ENCODE measurements around the gene GPR15LG. TPM values are rescaled to one million over a fixed set of nuclear protein-coding genes. Genes with fewer than 3 reads are reported as not detected.

The GPR15LG gene
- total RNA-seq, 1 experiment from 2014 or later = not detected

GRCh38 chr10:84226616-84227015 lies 53.0 kb downstream of the GPR15LG start:
- CTCF ChIA-PET = no interaction called here
- Histone ChIP-seq H3K4me3 (ENCODE audit: low read length) (no peak overlapping the region), H3K27me3 (ENCODE audit: low read length) (peaks cover 19% of the 10 kb centered on the region), H2AFZ (ENCODE audit: low read length) (no peak overlapping the region), H3K9ac (ENCODE audit: low read length) (no peak overlapping the region), H4K20me1 (ENCODE audit: low read length) (no peaks in the 10 kb centered on the region), H3K36me3 (ENCODE audit: low read depth, low read length) (no peaks in the 10 kb centered on the region), H3K4me2 (ENCODE audit: low read length) (no peak overlapping the region), H3K27ac (ENCODE audit: low read length) (no peak overlapping the region), H3K4me1 (ENCODE audit: insufficient read depth, low read length) (no peaks in the 10 kb centered on the region), H3F3A (ENCODE audit: low read length, unreplicated experiment) (no peaks in the 10 kb centered on the region), H3K79me2 (ENCODE audit: low read length) (no peaks in the 10 kb centered on the region), H3K9me2 (replicated peaks; ENCODE audit: low read length) (no peaks in the 10 kb centered on the region), H3K9me3 (ENCODE audit: low read length) (no peaks in the 10 kb centered on the region)
- no peak for TF ChIP-seq EZH2 (IDR thresholded peaks at IDR 0.05; ENCODE audit: low read length, unreplicated experiment)
- ATAC-seq = no peak
- no peak for DNase-seq
- no TSS peak for BruUV-seq (replicated peaks)
- intact Hi-C loops (cut with micrococcal nuclease) = no loop called here
- POLR2A ChIA-PET (ENCODE audit: unreplicated experiment) = no interaction called here

DNA sequence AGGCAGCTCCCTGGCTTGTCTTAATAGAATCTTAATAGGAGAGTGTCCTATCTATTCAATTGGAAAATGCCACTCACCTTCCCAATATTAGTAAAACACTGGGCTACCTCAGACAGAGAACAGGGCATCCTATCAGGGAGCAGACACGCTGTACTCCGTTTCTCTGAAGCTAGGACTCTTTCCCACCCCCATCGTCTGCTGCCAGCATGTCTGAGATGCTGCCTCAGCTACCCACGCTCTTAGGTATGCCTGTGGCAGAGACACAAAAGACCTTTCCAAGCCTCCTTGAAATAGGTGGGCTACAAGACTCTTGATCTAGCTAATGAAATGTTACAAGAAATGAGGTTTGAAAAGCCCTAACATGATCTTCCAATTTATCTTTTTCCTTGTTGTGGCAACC lies 54.2 kb downstream of the GPR15LG start:
- ChIA-PET CTCF (interaction anchor here (0.5 kb wide), 1 partner anchor 12 kb away, joined by 4 read pairs; no protein-coding TSS in a partner anchor), POLR2A (ENCODE audit: unreplicated experiment) (no interaction called here)
- H3K9ac ChIP-seq (ENCODE audit: low read length) = no peak overlapping the region
- H3K4me3 ChIP-seq (ENCODE audit: low read length) = no peak overlapping the region
- no peak for ATAC-seq
- H3K9me3 ChIP-seq (ENCODE audit: low read length) = no peaks in the 10 kb centered on the region
- no peak overlapping the region for H2AFZ ChIP-seq (ENCODE audit: low read length)
- H3K4me2 ChIP-seq (ENCODE audit: low read length) = no peak overlapping the region
- no peak for TF ChIP-seq EZH2 (IDR thresholded peaks at IDR 0.05; ENCODE audit: low read length, unreplicated experiment)
- TF ChIP-seq EZH2phosphoT487 (IDR thresholded peaks at IDR 0.05; ENCODE audit: borderline replicate concordance, low read length) = no peak
- TF ChIP-seq CTCF (conservative IDR thresholded peaks at IDR 0.05; ENCODE audit: low read depth, low read length) = no peak
- no peak for DNase-seq
- H3F3A ChIP-seq (ENCODE audit: low read length, unreplicated experiment) = no peaks in the 10 kb centered on the region
- no peaks in the 10 kb centered on the region for H4K20me1 ChIP-seq (ENCODE audit: low read length)
- H3K27me3 ChIP-seq (ENCODE audit: low read length) = peaks cover 16% of the 10 kb centered on the region
- intact Hi-C loops (cut with micrococcal nuclease) = no loop called here
- no peaks in the 10 kb centered on the region for H3K9me2 ChIP-seq (replicated peaks; ENCODE audit: low read length)
- no peaks in the 10 kb centered on the region for H3K36me3 ChIP-seq (ENCODE audit: low read depth, low read length)
- H3K27ac ChIP-seq (ENCODE audit: low read length) = no peak overlapping the region
- no peaks in the 10 kb centered on the region for H3K79me2 ChIP-seq (ENCODE audit: low read length)
- no peaks in the 10 kb centered on the region for H3K4me1 ChIP-seq (ENCODE audit: insufficient read depth, low read length)
- BruUV-seq (replicated peaks) = no TSS peak

DNA sequence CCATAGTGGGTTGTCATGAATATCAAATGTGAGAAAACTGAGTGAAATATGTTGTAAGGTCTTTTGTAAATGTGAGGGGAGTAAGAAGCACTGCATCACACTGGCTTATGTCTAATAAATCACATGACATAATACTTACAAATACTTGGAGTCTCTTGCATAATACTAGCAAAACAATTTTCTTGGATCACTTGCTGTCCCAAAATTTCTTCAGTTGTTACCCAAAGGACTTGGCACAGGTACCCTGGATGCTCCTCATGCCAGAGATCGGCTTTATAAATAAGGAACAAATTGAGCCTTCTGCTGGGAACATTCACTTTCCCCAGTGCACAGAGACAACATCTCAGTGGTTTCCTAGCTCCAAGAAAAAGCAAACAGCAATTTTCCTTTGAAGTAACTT lies 56.8 kb downstream of the GPR15LG start:
- H3K4me1 ChIP-seq (ENCODE audit: insufficient read depth, low read length) = no peaks in the 10 kb centered on the region
- no peak overlapping the region for H2AFZ ChIP-seq (ENCODE audit: low read length)
- no peaks in the 10 kb centered on the region for H4K20me1 ChIP-seq (ENCODE audit: low read length)
- ChIA-PET CTCF (no interaction called here), POLR2A (ENCODE audit: unreplicated experiment) (no interaction called here)
- BruUV-seq (replicated peaks) = no TSS peak
- no peaks in the 10 kb centered on the region for H3K36me3 ChIP-seq (ENCODE audit: low read depth, low read length)
- DNase-seq (no peak), ATAC-seq (no peak)
- no peak overlapping the region for H3K27ac ChIP-seq (ENCODE audit: low read length)
- no peak overlapping the region for H3K4me2 ChIP-seq (ENCODE audit: low read length)
- no peaks in the 10 kb centered on the region for H3F3A ChIP-seq (ENCODE audit: low read length, unreplicated experiment)
- H3K9me3 ChIP-seq (ENCODE audit: low read length) = no peaks in the 10 kb centered on the region
- no peak overlapping the region for H3K9ac ChIP-seq (ENCODE audit: low read length)
- no peak overlapping the region for H3K4me3 ChIP-seq (ENCODE audit: low read length)
- H3K27me3 ChIP-seq (ENCODE audit: low read length) = peaks cover 32% of the 10 kb centered on the region
- H3K9me2 ChIP-seq (replicated peaks; ENCODE audit: low read length) = no peaks in the 10 kb centered on the region
- TF ChIP-seq EZH2 (IDR thresholded peaks at IDR 0.05; ENCODE audit: low read length, unreplicated experiment) = no peak
- no peak for TF ChIP-seq EZH2phosphoT487 (IDR thresholded peaks at IDR 0.05; ENCODE audit: borderline replicate concordance, low read length)
- no peak for TF ChIP-seq CTCF (conservative IDR thresholded peaks at IDR 0.05; ENCODE audit: low read depth, low read length)
- H3K79me2 ChIP-seq (ENCODE audit: low read length) = no peaks in the 10 kb centered on the region
- intact Hi-C loops (cut with micrococcal nuclease) = no loop called here
